Ascending aorta (tissue), 2 donors: ENCODE results near the gene SPATS1. TPM values are rescaled to one million over a fixed set of nuclear protein-coding genes. Genes with fewer than 3 reads are reported as not detected.

Experiments used
- DNase-seq, 2 donors: peaks; one replicate each; pipeline ENCODE4 v3.0.0-alpha.2; 2019; ENCODE audit warnings: low spot score in 2 of 2
- H3K27ac ChIP-seq, 2 donors: fragments of 200-600 bp; sonication (generic); one replicate each; pipeline ENCODE4 v1.5.1; 2016 to 2017; ENCODE audit warnings: mild to moderate bottlenecking in 1 of 2
- H3K27me3 ChIP-seq: fragments of 200-600 bp; sonication (generic); one replicate; pipeline ENCODE4 v1.5.1; 2017
- H3K36me3 ChIP-seq, 2 donors: fragments of 200-600 bp; sonication (generic); one replicate each; pipeline ENCODE4 v1.5.1; 2016
- H3K4me1 ChIP-seq, 2 donors: fragments of 200-600 bp; sonication (generic); one replicate each; pipeline ENCODE4 v1.5.1; 2016 to 2017; ENCODE audit warnings: mild to moderate bottlenecking in 1 of 2
- H3K4me3 ChIP-seq, 2 donors: fragments of 200-600 bp; sonication (generic); one replicate each; pipeline ENCODE4 v1.5.1; 2016 to 2017; ENCODE audit warnings: mild to moderate bottlenecking in 1 of 2
- H3K9me3 ChIP-seq, 2 donors: fragments of 200-600 bp; sonication (generic); one replicate each; pipeline ENCODE4 v1.5.1; 2016
- CTCF ChIP-seq, 3 experiments: fragments of 200-600 bp in 2 of 3; fragments of 450-650 bp in 1 of 3; sonication (generic) in 2 of 3; IDR thresholded peaks; one replicate each; pipeline ENCODE4 v1.5.1; 2016 to 2019; ENCODE audit warnings: antibody characterized with exemption in 3 of 3, mild to moderate bottlenecking in 1 of 3, moderate library complexity in 1 of 3
- intact Hi-C: fragments of 100-400 bp; cut with DNase I; formaldehyde crosslinking; loops from one replicate; pipeline ENCODE4 v1.15.1; 2023
- total RNA-seq: library from RNA; depleted of rRNA; stranded (reverse); fragments of >200 nt; gene quantifications from one replicate; pipeline ENCODE4 v1.1.0, GENCODE V29; 2016

SPATS1 gene
- total RNA-seq, 1 donor from 2014 or later: not detected

DNA sequence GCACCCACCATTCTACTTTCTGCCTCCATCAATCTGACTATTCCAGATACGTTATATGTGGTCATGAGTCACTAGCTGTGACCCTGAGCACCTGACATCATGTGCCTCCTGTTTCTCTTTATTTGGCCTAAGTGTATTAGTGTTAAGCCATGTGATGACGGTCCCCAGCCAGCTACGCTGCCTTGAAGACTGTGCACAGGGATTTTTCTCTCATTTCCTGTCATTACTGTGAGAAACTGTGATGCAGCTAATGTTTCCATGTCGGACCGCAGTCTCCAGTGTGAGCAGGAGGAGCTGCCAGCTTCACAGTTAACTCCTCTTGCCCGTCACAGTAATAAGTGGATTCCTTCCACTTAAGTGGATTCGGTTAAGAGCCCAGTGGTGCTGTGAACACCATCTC lies 9.9 kb upstream of the SPATS1 start:
- Histone ChIP-seq H3K27me3 (no peaks in the 10 kb centered on the region), H3K4me3 (no peak overlapping the region), H3K36me3 (no peaks in the 10 kb centered on the region), H3K27ac (no peak overlapping the region), H3K4me1 (no peaks in the 10 kb centered on the region), H3K9me3 (no peaks in the 10 kb centered on the region)
- TF ChIP-seq CTCF (IDR thresholded peaks at IDR 0.05): no peak
- no peak for DNase-seq
- intact Hi-C loops: no loop called here

DNA sequence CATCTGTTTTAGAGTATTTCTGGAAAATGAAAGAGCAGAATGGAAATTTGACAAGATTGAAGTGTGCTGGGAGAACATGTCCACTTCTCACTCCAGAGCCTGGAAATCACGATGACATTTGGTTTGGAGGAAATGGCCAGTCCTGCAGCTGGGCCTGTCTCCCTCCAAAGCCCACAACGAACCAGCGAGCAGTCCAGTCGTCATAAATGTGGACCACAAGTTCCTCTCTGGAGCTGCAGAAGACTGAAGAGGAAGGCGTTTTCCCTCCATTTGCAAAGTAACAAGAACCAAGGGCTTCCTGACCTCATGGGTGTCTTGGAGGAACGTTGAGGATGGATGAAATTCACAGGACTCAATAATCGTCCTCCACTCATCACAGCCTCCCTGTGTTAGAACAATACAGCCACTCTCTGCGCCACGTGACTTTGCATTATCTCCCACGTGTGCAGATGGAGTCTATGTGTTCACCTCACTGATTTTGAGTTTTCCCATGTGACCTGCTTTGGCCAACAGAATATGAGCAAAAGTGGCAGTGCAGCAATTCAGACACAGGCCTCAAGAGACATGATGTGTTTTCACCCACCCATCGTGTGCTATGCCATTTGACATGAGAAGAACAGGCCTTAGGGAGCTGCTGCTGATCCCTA lies 9.1 kb upstream of the SPATS1 start:
- intact Hi-C loops: no loop called here
- Histone ChIP-seq H3K4me3 (no peak overlapping the region), H3K36me3 (no peaks in the 10 kb centered on the region), H3K27me3 (no peaks in the 10 kb centered on the region), H3K9me3 (no peaks in the 10 kb centered on the region), H3K4me1 (no peaks in the 10 kb centered on the region), H3K27ac (no peak overlapping the region)
- no peak for TF ChIP-seq CTCF (IDR thresholded peaks at IDR 0.05)
- no peak for DNase-seq

DNA sequence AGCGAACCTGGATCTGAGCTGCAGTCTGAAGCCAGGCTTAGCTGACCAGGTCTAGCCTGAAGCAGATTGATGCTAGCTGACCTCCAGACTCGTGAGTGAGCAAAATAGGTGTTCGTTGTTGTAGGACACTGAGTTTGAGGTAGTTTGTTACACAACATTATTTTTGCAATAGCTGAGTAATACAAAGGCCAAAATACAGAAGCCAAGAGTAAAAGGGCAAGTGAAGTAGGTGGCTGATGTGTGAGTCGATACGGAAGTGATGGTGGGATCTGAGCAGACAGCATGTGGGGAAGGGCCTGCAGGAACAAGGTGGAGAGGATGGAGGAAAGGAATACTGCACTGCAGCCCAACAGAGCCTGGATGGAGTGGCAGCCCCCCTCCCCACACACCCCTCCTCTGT lies 8.5 kb upstream of the SPATS1 start:
- no peaks in the 10 kb centered on the region for H3K27me3 ChIP-seq
- H3K4me1 ChIP-seq: no peaks in the 10 kb centered on the region
- intact Hi-C loops: no loop called here
- no peak for TF ChIP-seq CTCF (IDR thresholded peaks at IDR 0.05)
- H3K4me3 ChIP-seq: no peak overlapping the region
- DNase-seq: no peak
- H3K36me3 ChIP-seq: no peaks in the 10 kb centered on the region
- no peaks in the 10 kb centered on the region for H3K9me3 ChIP-seq
- no peak overlapping the region for H3K27ac ChIP-seq

DNA sequence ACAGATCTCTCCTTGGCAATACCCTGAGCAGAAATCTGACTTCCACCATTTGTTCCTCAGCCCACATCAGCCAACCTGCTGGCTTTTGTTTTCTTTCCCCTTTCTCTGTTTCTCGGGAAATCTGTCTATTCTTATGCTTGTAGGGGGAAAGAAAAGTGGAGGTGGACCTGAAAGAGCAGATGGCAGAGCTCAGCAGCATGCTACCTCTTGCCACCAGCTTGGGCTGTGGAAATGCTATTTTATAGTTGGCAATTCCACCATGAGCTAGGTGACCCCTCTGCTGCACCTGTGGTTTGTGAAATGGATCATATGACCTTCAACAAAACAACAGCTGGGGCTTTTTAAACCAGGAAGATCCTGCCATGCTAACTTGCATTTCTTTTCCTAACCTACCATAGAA lies 6.8 kb upstream of the SPATS1 start:
- no peak overlapping the region for H3K4me3 ChIP-seq
- H3K9me3 ChIP-seq: no peaks in the 10 kb centered on the region
- H3K27ac ChIP-seq: no peak overlapping the region
- H3K27me3 ChIP-seq: no peaks in the 10 kb centered on the region
- no peak for TF ChIP-seq CTCF (IDR thresholded peaks at IDR 0.05)
- DNase-seq: no peak
- no peaks in the 10 kb centered on the region for H3K36me3 ChIP-seq
- no peaks in the 10 kb centered on the region for H3K4me1 ChIP-seq
- intact Hi-C loops: loop anchor here (2.0 kb wide), 1 partner anchor 167 kb away; no protein-coding TSS in a partner anchor

GRCh38 chr6:44338228-44339122 lies 4.0 kb upstream of the SPATS1 start:
- no peaks in the 10 kb centered on the region for H3K36me3 ChIP-seq
- intact Hi-C loops: loop anchor here (1.0 kb wide), 2 partner anchors 70 to 242 kb away; no protein-coding TSS in a partner anchor
- peak; percentile 50 to 67 (median 55) for TF ChIP-seq CTCF (IDR thresholded peaks at IDR 0.05)
- H3K27me3 ChIP-seq: peaks cover 3% of the 10 kb centered on the region
- H3K27ac ChIP-seq: no peak overlapping the region
- no peak overlapping the region for H3K4me3 ChIP-seq
- DNase-seq: peak in 1 of 2 donors; percentile 76
- no peaks in the 10 kb centered on the region for H3K4me1 ChIP-seq
- H3K9me3 ChIP-seq: no peaks in the 10 kb centered on the region
